ENCODE measurements around the gene PPP4R2. TPM values are rescaled to one million over a fixed set of nuclear protein-coding genes. Genes with fewer than 3 reads are reported as not detected.

The PPP4R2 gene
- total RNA-seq, 4 donors from 2014 or later: 38.9 to 62.1 (median 40.8) TPM

GRCh38 chr3:73084170-73084569 lies 87.6 kb downstream of the PPP4R2 start:
- no peak for TF ChIP-seq CTCF (IDR thresholded peaks at IDR 0.05; ENCODE audit: low read depth)

- no peak for TF ChIP-seq CTCF (IDR thresholded peaks at IDR 0.05; ENCODE audit: low read depth)
Measured at GRCh38 chr3:73086071-73086494, 89.5 kb downstream of the PPP4R2 start.

GRCh38 chr3:73094129-73094528 lies 97.5 kb downstream of the PPP4R2 start:
- TF ChIP-seq CTCF (IDR thresholded peaks at IDR 0.05; ENCODE audit: low read depth): no peak

- no peak for TF ChIP-seq CTCF (IDR thresholded peaks at IDR 0.05; ENCODE audit: low read depth)
Measured at GRCh38 chr3:73094951-73095350, 98.3 kb downstream of the PPP4R2 start.

- no peak for TF ChIP-seq CTCF (IDR thresholded peaks at IDR 0.05; ENCODE audit: low read depth)
Measured at GRCh38 chr3:73096169-73096568, 99.6 kb downstream of the PPP4R2 start.

GRCh38 chr3:73098026-73098425 lies 101.4 kb downstream of the PPP4R2 start:
- no peak for TF ChIP-seq CTCF (IDR thresholded peaks at IDR 0.05; ENCODE audit: low read depth)

- no peak for TF ChIP-seq CTCF (IDR thresholded peaks at IDR 0.05; ENCODE audit: low read depth)
Measured at GRCh38 chr3:73098873-73099272, 102.3 kb downstream of the PPP4R2 start.
